ENCODE data around the gene SIK2.
A peak's percentile ranks its signal among the peaks of the same experiment; 100 is the strongest.

Gene SIK2

GRCh38 chr11:111601979-111602864 lies at the start of gene SIK2:
Gene SIK2 (plus strand): TSS chr11:111602449. CDS start chr11:111602564, 115 bp downstream.
- peak; percentile 97 for DNase-seq
- in situ Hi-C loops (cut with MboI; ENCODE audit: low pct_unique_long_range_greater_than_20kb, low sequenced_read_pairs): no loop called here

- in situ Hi-C loops (cut with MboI; ENCODE audit: low pct_unique_long_range_greater_than_20kb, low sequenced_read_pairs): no loop called here
- no peak for DNase-seq
These were observed 47.7 kb upstream of the SIK2 start for GRCh38 chr11:111554532-111554931.

GRCh38 chr11:111555255-111555654 lies 47.0 kb upstream of the SIK2 start:
- in situ Hi-C loops (cut with MboI; ENCODE audit: low pct_unique_long_range_greater_than_20kb, low sequenced_read_pairs): no loop called here
- no peak for DNase-seq

GRCh38 chr11:111557425-111558111 lies 44.7 kb upstream of the SIK2 start:
- DNase-seq: no peak
- in situ Hi-C loops (cut with MboI; ENCODE audit: low pct_unique_long_range_greater_than_20kb, low sequenced_read_pairs): no loop called here

- in situ Hi-C loops (cut with MboI; ENCODE audit: low pct_unique_long_range_greater_than_20kb, low sequenced_read_pairs): no loop called here
- no peak for DNase-seq
These were observed 42.3 kb upstream of the SIK2 start for GRCh38 chr11:111559800-111560464.

- no peak for DNase-seq
- in situ Hi-C loops (cut with MboI; ENCODE audit: low pct_unique_long_range_greater_than_20kb, low sequenced_read_pairs): no loop called here
These were observed 41.4 kb upstream of the SIK2 start for GRCh38 chr11:111560800-111561199.

GRCh38 chr11:111561306-111561705 lies 40.9 kb upstream of the SIK2 start:
- no peak for DNase-seq
- in situ Hi-C loops (cut with MboI; ENCODE audit: low pct_unique_long_range_greater_than_20kb, low sequenced_read_pairs): no loop called here

GRCh38 chr11:111561791-111562325 lies 40.4 kb upstream of the SIK2 start:
- no peak for DNase-seq
- in situ Hi-C loops (cut with MboI; ENCODE audit: low pct_unique_long_range_greater_than_20kb, low sequenced_read_pairs): no loop called here

GRCh38 chr11:111562692-111563389 lies 39.4 kb upstream of the SIK2 start:
- in situ Hi-C loops (cut with MboI; ENCODE audit: low pct_unique_long_range_greater_than_20kb, low sequenced_read_pairs): no loop called here
- DNase-seq: no peak

- in situ Hi-C loops (cut with MboI; ENCODE audit: low pct_unique_long_range_greater_than_20kb, low sequenced_read_pairs): no loop called here
- DNase-seq: peak; percentile 78
These were observed 37.0 kb upstream of the SIK2 start for GRCh38 chr11:111565114-111565720.

GRCh38 chr11:111566324-111566723 lies 35.9 kb upstream of the SIK2 start:
- no peak for DNase-seq
- in situ Hi-C loops (cut with MboI; ENCODE audit: low pct_unique_long_range_greater_than_20kb, low sequenced_read_pairs): no loop called here

GRCh38 chr11:111569476-111569875 lies 32.8 kb upstream of the SIK2 start:
- in situ Hi-C loops (cut with MboI; ENCODE audit: low pct_unique_long_range_greater_than_20kb, low sequenced_read_pairs): no loop called here
- DNase-seq: no peak

- in situ Hi-C loops (cut with MboI; ENCODE audit: low pct_unique_long_range_greater_than_20kb, low sequenced_read_pairs): no loop called here
These were observed 31.5 kb upstream of the SIK2 start for GRCh38 chr11:111570796-111571195.

GRCh38 chr11:111571829-111572501 lies 30.3 kb upstream of the SIK2 start:
- in situ Hi-C loops (cut with MboI; ENCODE audit: low pct_unique_long_range_greater_than_20kb, low sequenced_read_pairs): no loop called here
- DNase-seq: no peak

More at GRCh38 chr11:111570796-111571195, 31.5 kb upstream of the SIK2 start:
- DNase-seq: no peak

- in situ Hi-C loops (cut with MboI; ENCODE audit: low pct_unique_long_range_greater_than_20kb, low sequenced_read_pairs): no loop called here
- DNase-seq: no peak
These were observed 29.7 kb upstream of the SIK2 start for GRCh38 chr11:111572581-111572980.

- no peak for DNase-seq
- in situ Hi-C loops (cut with MboI; ENCODE audit: low pct_unique_long_range_greater_than_20kb, low sequenced_read_pairs): no loop called here
These were observed 28.4 kb upstream of the SIK2 start for GRCh38 chr11:111573821-111574249.

- in situ Hi-C loops (cut with MboI; ENCODE audit: low pct_unique_long_range_greater_than_20kb, low sequenced_read_pairs): loop anchor here (25.0 kb wide), 1 partner anchor 213 kb away; no protein-coding TSS in a partner anchor
- no peak for DNase-seq
These were observed 27.6 kb upstream of the SIK2 start for GRCh38 chr11:111574373-111575225.

Measured in KBM-7 (cell line).